Measurements from ENCODE around the gene DTNB.
"Not testable (repeated sequence)": the region's sequence is repeated elsewhere in the genome, so short reads cannot be mapped to it uniquely, and the experiment has no call there.

- TF ChIP-seq, protein P1, sequence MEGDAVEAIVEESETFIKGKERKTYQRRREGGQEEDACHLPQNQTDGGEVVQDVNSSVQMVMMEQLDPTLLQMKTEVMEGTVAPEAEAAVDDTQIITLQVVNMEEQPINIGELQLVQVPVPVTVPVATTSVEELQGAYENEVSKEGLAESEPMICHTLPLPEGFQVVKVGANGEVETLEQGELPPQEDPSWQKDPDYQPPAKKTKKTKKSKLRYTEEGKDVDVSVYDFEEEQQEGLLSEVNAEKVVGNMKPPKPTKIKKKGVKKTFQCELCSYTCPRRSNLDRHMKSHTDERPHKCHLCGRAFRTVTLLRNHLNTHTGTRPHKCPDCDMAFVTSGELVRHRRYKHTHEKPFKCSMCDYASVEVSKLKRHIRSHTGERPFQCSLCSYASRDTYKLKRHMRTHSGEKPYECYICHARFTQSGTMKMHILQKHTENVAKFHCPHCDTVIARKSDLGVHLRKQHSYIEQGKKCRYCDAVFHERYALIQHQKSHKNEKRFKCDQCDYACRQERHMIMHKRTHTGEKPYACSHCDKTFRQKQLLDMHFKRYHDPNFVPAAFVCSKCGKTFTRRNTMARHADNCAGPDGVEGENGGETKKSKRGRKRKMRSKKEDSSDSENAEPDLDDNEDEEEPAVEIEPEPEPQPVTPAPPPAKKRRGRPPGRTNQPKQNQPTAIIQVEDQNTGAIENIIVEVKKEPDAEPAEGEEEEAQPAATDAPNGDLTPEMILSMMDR (IDR thresholded peaks at IDR 0.05; ENCODE audit: low read depth, low read length), result not testable (repeated sequence)
- not testable (repeated sequence) for TF ChIP-seq EZH2phosphoT487 (IDR thresholded peaks at IDR 0.05; ENCODE audit: low read depth)
Observed at GRCh38 chr2:25534937-25535336, 138.4 kb downstream of the DTNB start.
